ENCODE data around the gene NUP210.

Gene NUP210

GRCh38 chr3:13272831-13273603 is 147.1 kb downstream of the NUP210 start:
- DNase-seq = no peak

DNA sequence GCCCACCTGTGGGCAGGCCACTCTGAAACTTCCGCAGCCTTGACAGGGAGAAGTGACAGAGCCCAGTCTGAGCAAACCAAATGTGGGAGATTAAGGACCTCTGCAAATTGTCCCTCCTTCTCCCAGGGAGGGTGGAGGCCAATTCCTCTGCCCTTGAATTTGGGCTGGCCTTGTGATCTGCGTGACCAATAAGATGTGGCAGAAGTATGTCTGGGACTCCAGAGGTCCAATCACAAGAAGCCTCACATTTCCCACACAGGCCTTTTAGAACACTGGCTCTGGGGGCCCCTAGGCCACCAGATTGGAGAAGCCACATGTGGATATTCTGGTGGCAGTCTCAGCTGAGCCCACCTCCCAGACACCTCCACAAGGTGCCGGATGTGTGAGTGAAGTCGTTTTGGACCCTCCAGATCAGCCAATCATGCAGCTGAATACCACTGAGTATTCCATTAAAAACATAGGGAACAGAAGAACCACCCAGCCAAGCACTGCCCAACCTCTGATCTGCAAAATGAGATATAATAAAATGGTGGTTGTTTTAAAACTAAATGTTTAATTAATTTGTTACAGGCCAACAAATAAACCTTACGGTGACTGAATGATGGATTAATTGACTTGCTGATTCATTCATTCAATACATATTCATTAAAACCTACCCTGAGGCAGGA is 150.3 kb downstream of the NUP210 start:
- DNase-seq = no peak

GRCh38 chr3:13268961-13269441 is 151.1 kb downstream of the NUP210 start:
- no peak for DNase-seq

DNA sequence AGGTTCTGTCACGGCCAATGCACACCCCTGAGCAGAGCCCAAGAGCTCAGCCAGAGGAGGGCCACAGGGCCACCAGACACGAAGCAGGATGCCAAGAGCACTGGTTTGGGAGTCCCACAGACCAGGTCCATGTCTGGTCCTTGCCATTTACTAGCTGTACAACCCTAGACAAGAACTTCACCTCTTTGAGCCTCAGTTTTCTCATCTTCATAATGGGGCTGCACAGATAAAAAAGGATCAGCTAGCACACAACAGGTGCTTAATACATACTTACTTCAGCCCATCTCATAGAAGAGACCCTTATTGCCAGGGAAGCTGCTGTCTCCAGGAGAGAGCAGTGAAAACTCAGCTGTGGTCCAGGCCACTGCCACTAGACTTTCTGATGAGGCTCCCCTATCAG is 152.0 kb downstream of the NUP210 start:
- no peak for DNase-seq

DNA sequence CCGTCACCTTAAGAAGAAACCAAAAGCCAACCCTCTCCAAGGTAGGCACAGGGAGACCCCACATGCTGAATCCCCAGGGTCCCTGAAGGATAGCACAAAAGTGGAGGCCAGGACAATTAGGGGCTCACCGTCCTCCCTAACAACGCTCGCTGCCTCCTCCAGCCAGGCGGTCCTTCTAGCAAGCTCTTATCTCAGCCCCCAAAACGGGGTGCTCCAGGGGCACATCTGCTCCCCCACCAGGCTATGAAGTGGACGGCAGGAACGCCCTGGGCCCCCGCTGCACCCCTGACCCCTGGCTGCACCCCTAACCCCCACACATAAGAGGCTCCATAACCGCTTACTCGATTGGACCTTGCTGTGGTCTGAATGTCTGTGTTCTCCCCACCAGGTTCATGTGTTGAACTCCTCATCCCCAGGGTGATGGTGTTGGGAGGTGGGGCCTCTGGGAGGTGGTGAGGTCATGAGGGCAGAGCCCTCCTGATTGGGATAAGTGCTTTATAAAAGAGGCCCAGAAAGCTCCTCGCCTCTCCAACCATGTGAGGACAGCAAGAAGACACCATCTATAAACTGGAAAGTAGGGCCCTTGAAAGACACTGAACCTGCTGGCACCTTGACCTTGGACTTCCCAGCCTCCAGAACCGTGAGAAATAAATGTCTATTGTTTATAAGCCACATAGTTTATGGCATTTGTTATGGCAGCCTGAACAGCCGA is 153.3 kb downstream of the NUP210 start:
- DNase-seq = no peak
